ENCODE data around the gene CDH4.
A peak's percentile ranks its signal among the peaks of the same experiment; 100 is the strongest.

CDH4 gene

DNA sequence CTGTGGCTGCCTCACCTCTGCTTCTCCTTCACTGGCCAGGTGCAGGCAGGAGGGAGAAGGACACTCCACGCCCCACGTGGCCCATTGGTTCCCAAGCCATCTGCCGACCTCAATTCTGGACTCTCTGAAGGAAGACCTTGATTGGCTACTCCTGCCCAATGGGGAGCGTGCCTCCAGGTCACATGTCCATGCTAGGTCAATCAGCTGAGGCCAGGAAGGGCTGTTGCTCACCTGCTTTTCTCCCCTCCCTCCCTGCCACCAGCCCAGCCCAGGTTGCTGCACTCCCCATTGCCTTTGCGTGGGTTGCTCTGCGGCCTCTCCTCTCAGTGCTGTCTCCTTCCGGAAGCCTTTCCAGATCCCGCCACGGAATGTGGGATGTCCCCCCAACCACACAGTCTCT, 21.9 kb upstream of the CDH4 start:
- H3K27me3 ChIP-seq (ENCODE audit: control insufficient read depth in 1 of 2, insufficient read depth in 2 of 2, low read length in 2 of 2), result peaks cover 0 to 2% of the 10 kb centered on the region in 2 donors
- H3K9ac ChIP-seq (ENCODE audit: low read length), result no peak overlapping the region
- no peaks in the 10 kb centered on the region for H3K9me3 ChIP-seq (ENCODE audit: low read length)
- no peak overlapping the region for H3K4me3 ChIP-seq (ENCODE audit: low read depth in 1 of 2, low read length in 2 of 2)
- H3K4me1 ChIP-seq (ENCODE audit: insufficient read depth, low read length), result no peaks in the 10 kb centered on the region
- H3K36me3 ChIP-seq (ENCODE audit: insufficient read depth, low read length), result no peaks in the 10 kb centered on the region
- no peak overlapping the region for H3K27ac ChIP-seq (ENCODE audit: low read depth, low read length)

DNA sequence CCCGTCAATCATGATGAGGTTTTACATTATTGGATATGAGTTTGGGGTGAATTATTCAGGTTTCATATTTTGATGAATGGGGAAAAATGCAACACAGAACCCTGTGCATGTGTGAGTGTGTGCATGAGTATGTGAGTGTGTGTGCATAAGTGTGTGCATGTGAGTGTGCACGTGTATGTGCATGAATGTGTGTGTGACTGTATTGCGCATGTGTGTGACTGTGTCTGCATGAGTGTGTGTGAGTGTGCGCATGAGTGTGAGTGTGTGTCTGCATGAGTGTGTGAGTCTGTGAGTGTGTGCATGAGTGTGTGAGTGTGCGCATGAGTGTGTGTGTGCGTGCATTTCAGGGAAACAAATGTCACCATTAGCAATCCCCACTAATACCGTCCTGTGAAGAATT, 18.5 kb upstream of the CDH4 start:
- H3K4me1 ChIP-seq (ENCODE audit: insufficient read depth, low read length), result no peaks in the 10 kb centered on the region
- H3K27me3 ChIP-seq (ENCODE audit: control insufficient read depth in 1 of 2, insufficient read depth in 2 of 2, low read length in 2 of 2), result no peaks in the 10 kb centered on the region
- no peak overlapping the region for H3K9ac ChIP-seq (ENCODE audit: low read length)
- no peaks in the 10 kb centered on the region for H3K9me3 ChIP-seq (ENCODE audit: low read length)
- no peak overlapping the region for H3K4me3 ChIP-seq (ENCODE audit: low read depth in 1 of 2, low read length in 2 of 2)
- no peak overlapping the region for H3K27ac ChIP-seq (ENCODE audit: low read depth, low read length)
- H3K36me3 ChIP-seq (ENCODE audit: insufficient read depth, low read length), result no peaks in the 10 kb centered on the region

GRCh38 chr20:61234224-61234890, 17.7 kb upstream of the CDH4 start:
- Histone ChIP-seq H3K36me3 (ENCODE audit: insufficient read depth, low read length) (no peaks in the 10 kb centered on the region), H3K9me3 (ENCODE audit: low read length) (no peaks in the 10 kb centered on the region), H3K27ac (ENCODE audit: low read depth, low read length) (no peak overlapping the region), H3K4me3 (ENCODE audit: low read depth in 1 of 2, low read length in 2 of 2) (no peak overlapping the region), H3K27me3 (ENCODE audit: control insufficient read depth in 1 of 2, insufficient read depth in 2 of 2, low read length in 2 of 2) (no peaks in the 10 kb centered on the region), H3K9ac (ENCODE audit: low read length) (no peak overlapping the region), H3K4me1 (ENCODE audit: insufficient read depth, low read length) (no peaks in the 10 kb centered on the region)

- Histone ChIP-seq H3K27ac (ENCODE audit: low read depth, low read length) (no peak overlapping the region), H3K4me1 (ENCODE audit: insufficient read depth, low read length) (no peaks in the 10 kb centered on the region), H3K9me3 (ENCODE audit: low read length) (peaks cover 15% of the 10 kb centered on the region), H3K36me3 (ENCODE audit: insufficient read depth, low read length) (no peaks in the 10 kb centered on the region), H3K9ac (ENCODE audit: low read length) (no peak overlapping the region), H3K27me3 (ENCODE audit: control insufficient read depth in 1 of 2, insufficient read depth in 2 of 2, low read length in 2 of 2) (no peaks in the 10 kb centered on the region), H3K4me3 (ENCODE audit: low read depth in 1 of 2, low read length in 2 of 2) (no peak overlapping the region)
Measured at GRCh38 chr20:61236713-61237112, 15.3 kb upstream of the CDH4 start.

GRCh38 chr20:61238813-61239212, 13.2 kb upstream of the CDH4 start:
- Histone ChIP-seq H3K4me3 (ENCODE audit: low read depth in 1 of 2, low read length in 2 of 2) (no peak overlapping the region), H3K9ac (ENCODE audit: low read length) (no peak overlapping the region), H3K27me3 (ENCODE audit: control insufficient read depth in 1 of 2, insufficient read depth in 2 of 2, low read length in 2 of 2) (no peaks in the 10 kb centered on the region), H3K36me3 (ENCODE audit: insufficient read depth, low read length) (no peaks in the 10 kb centered on the region), H3K4me1 (ENCODE audit: insufficient read depth, low read length) (no peaks in the 10 kb centered on the region), H3K27ac (ENCODE audit: low read depth, low read length) (no peak overlapping the region), H3K9me3 (ENCODE audit: low read length) (peaks cover 17% of the 10 kb centered on the region)

DNA sequence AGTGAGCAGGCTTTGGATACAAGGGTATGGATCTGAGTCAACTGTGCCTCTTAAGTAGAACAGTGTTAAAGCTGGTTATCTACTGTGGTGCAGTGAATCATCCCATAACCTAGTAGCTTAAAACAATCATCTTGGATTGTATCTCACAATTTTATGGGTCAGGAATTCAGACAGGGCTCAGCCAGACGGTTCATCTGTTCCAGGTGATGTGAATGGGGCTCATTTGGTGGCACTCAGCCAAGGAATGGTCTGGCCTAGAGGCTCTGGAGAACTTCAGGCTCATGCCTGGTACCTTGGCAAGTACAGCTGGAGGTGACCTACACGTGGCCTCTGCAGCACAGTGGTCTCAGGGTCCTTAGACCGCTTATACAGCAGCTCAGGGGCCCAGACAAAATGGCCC, 11.2 kb upstream of the CDH4 start:
- Histone ChIP-seq H3K4me1 (ENCODE audit: insufficient read depth, low read length) (no peaks in the 10 kb centered on the region), H3K4me3 (ENCODE audit: low read depth in 1 of 2, low read length in 2 of 2) (no peak overlapping the region), H3K36me3 (ENCODE audit: insufficient read depth, low read length) (no peaks in the 10 kb centered on the region), H3K9me3 (ENCODE audit: low read length) (peaks cover 17% of the 10 kb centered on the region), H3K27ac (ENCODE audit: low read depth, low read length) (no peak overlapping the region), H3K27me3 (ENCODE audit: control insufficient read depth in 1 of 2, insufficient read depth in 2 of 2, low read length in 2 of 2) (no peaks in the 10 kb centered on the region), H3K9ac (ENCODE audit: low read length) (no peak overlapping the region)

GRCh38 chr20:61244213-61244612, 7.8 kb upstream of the CDH4 start:
- H3K4me1 ChIP-seq (ENCODE audit: insufficient read depth, low read length), result no peaks in the 10 kb centered on the region
- no peaks in the 10 kb centered on the region for H3K36me3 ChIP-seq (ENCODE audit: insufficient read depth, low read length)
- H3K9me3 ChIP-seq (ENCODE audit: low read length), result peaks cover 17% of the 10 kb centered on the region
- H3K27ac ChIP-seq (ENCODE audit: low read depth, low read length), result no peak overlapping the region
- H3K4me3 ChIP-seq (ENCODE audit: low read depth in 1 of 2, low read length in 2 of 2), result no peak overlapping the region
- H3K9ac ChIP-seq (ENCODE audit: low read length), result no peak overlapping the region
- H3K27me3 ChIP-seq (ENCODE audit: control insufficient read depth in 1 of 2, insufficient read depth in 2 of 2, low read length in 2 of 2), result peaks cover 0 to 12% of the 10 kb centered on the region in 2 donors

- H3K27me3 ChIP-seq (ENCODE audit: control insufficient read depth in 1 of 2, insufficient read depth in 2 of 2, low read length in 2 of 2), result peaks cover 12 to 32% of the 10 kb centered on the region in 2 donors
- H3K36me3 ChIP-seq (ENCODE audit: insufficient read depth, low read length), result no peaks in the 10 kb centered on the region
- peaks cover 7% of the 10 kb centered on the region for H3K9me3 ChIP-seq (ENCODE audit: low read length)
- no peak overlapping the region for H3K4me3 ChIP-seq (ENCODE audit: low read depth in 1 of 2, low read length in 2 of 2)
- H3K4me1 ChIP-seq (ENCODE audit: insufficient read depth, low read length), result no peaks in the 10 kb centered on the region
- no peak overlapping the region for H3K9ac ChIP-seq (ENCODE audit: low read length)
- no peak overlapping the region for H3K27ac ChIP-seq (ENCODE audit: low read depth, low read length)
Measured at GRCh38 chr20:61246269-61246668, 5.8 kb upstream of the CDH4 start.

GRCh38 chr20:61249626-61250025, 2.4 kb upstream of the CDH4 start:
- Histone ChIP-seq H3K36me3 (ENCODE audit: insufficient read depth, low read length) (no peaks in the 10 kb centered on the region), H3K4me3 (ENCODE audit: low read depth in 1 of 2, low read length in 2 of 2) (no peak overlapping the region), H3K9me3 (ENCODE audit: low read length) (no peaks in the 10 kb centered on the region), H3K4me1 (ENCODE audit: insufficient read depth, low read length) (no peaks in the 10 kb centered on the region), H3K27me3 (ENCODE audit: control insufficient read depth in 1 of 2, insufficient read depth in 2 of 2, low read length in 2 of 2) (peaks cover 19 to 55% of the 10 kb centered on the region in 2 donors), H3K9ac (ENCODE audit: low read length) (no peak overlapping the region), H3K27ac (ENCODE audit: low read depth, low read length) (no peak overlapping the region)

DNA sequence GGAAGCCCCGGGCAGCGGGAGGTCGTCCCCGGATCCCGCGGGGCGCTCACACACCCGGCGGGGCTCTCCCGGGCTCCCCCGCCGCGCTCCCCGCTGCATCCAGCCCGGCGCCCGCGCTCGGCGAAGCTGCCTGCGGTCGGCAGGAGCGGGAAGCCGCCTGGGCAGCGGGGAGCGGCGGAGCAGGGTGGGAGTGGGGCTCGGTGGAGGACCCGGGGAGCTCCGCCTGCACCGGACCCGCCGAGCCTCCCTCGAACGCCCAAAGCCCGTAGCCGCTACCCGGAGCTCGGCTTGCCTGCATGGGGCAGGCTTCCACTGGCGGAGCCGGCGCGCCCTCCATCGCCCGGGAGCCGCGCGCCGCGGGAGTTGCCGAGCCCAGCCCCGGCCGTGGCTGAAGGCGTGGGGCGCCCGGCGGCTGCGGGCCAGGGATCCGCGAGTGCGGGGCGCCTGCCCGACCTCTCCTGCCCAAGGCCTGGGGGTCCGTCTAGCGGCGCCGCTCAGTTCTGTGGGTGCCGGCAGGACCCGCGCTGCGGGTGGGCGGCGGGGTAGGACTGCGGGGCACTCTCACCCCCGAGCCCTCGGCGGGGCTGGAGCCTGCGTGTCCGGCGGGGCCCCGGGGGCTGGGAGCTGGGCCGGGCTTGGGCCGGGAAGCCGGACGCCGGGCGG, 671 bp downstream of the CDH4 start:
- Histone ChIP-seq H3K4me1 (ENCODE audit: insufficient read depth, low read length) (no peaks in the 10 kb centered on the region), H3K27me3 (ENCODE audit: control insufficient read depth in 1 of 2, insufficient read depth in 2 of 2, low read length in 2 of 2) (peaks cover 25 to 53% of the 10 kb centered on the region in 2 donors), H3K36me3 (ENCODE audit: insufficient read depth, low read length) (no peaks in the 10 kb centered on the region), H3K9me3 (ENCODE audit: low read length) (no peaks in the 10 kb centered on the region), H3K9ac (ENCODE audit: low read length) (no peak overlapping the region), H3K27ac (ENCODE audit: low read depth, low read length) (no peak overlapping the region), H3K4me3 (ENCODE audit: low read depth in 1 of 2, low read length in 2 of 2) (no peak overlapping the region)

GRCh38 chr20:61253264-61253639, 1.2 kb downstream of the CDH4 start:
- Histone ChIP-seq H3K27me3 (ENCODE audit: control insufficient read depth in 1 of 2, insufficient read depth in 2 of 2, low read length in 2 of 2) (peaks cover 25 to 47% of the 10 kb centered on the region in 2 donors), H3K27ac (ENCODE audit: low read depth, low read length) (no peak overlapping the region), H3K9ac (ENCODE audit: low read length) (no peak overlapping the region), H3K4me1 (ENCODE audit: insufficient read depth, low read length) (no peaks in the 10 kb centered on the region), H3K4me3 (ENCODE audit: low read depth in 1 of 2, low read length in 2 of 2) (peak overlapping the region in 1 of 2 donors; percentile 20), H3K9me3 (ENCODE audit: low read length) (no peaks in the 10 kb centered on the region), H3K36me3 (ENCODE audit: insufficient read depth, low read length) (no peaks in the 10 kb centered on the region)
